Mononuclear cell (primary cell): Measurements from ENCODE around the gene TMEM170A. TPM values are rescaled to one million over a fixed set of nuclear protein-coding genes. Genes with fewer than 3 reads are reported as not detected.

ENCODE experiments used
- H3K27me3 ChIP-seq: 2 replicates; pipeline ENCODE4 v1.6.0; 2011; ENCODE audit warnings: low read length, control low read depth; ENCODE audit not compliant: insufficient read depth
- H3K4me1 ChIP-seq: 2 replicates; pipeline ENCODE4 v1.5.1; 2011; ENCODE audit warnings: mild to moderate bottlenecking, low read length, control low read depth; ENCODE audit not compliant: insufficient read depth
- H3K4me3 ChIP-seq: 2 replicates; pipeline ENCODE4 v1.5.1; 2011; ENCODE audit warnings: mild to moderate bottlenecking, low read length, moderate library complexity
- H3K9me3 ChIP-seq: 2 replicates; pipeline ENCODE4 v1.5.1; 2011; ENCODE audit warnings: low read depth, mild to moderate bottlenecking, control low read depth, low read length
- total RNA-seq: library from RNA; depleted of rRNA; stranded (reverse); fragments of >200 nt; gene quantifications from one replicate; pipeline ENCODE4 v1.2.3, GENCODE V29; 2012

TMEM170A gene
- total RNA-seq, 1 donor: 52.9 TPM

GRCh38 chr16:75486676-75487313, 22.3 kb upstream of the TMEM170A start:
- H3K4me1 ChIP-seq: no peaks in the 10 kb centered on the region
- H3K9me3 ChIP-seq: no peaks in the 10 kb centered on the region
- no peak overlapping the region for H3K4me3 ChIP-seq
- no peaks in the 10 kb centered on the region for H3K27me3 ChIP-seq

GRCh38 chr16:75486014-75486675, 21.7 kb upstream of the TMEM170A start:
- Histone ChIP-seq H3K9me3 (no peaks in the 10 kb centered on the region), H3K4me3 (no peak overlapping the region), H3K27me3 (no peaks in the 10 kb centered on the region), H3K4me1 (no peaks in the 10 kb centered on the region)

GRCh38 chr16:75485230-75486013, 20.9 kb upstream of the TMEM170A start:
- Histone ChIP-seq H3K9me3 (no peaks in the 10 kb centered on the region), H3K27me3 (no peaks in the 10 kb centered on the region), H3K4me3 (no peak overlapping the region), H3K4me1 (no peaks in the 10 kb centered on the region)

GRCh38 chr16:75483222-75483621, 18.7 kb upstream of the TMEM170A start:
- no peaks in the 10 kb centered on the region for H3K9me3 ChIP-seq
- no peak overlapping the region for H3K4me3 ChIP-seq
- H3K4me1 ChIP-seq: no peaks in the 10 kb centered on the region
- no peaks in the 10 kb centered on the region for H3K27me3 ChIP-seq

GRCh38 chr16:75482434-75483205, 18.1 kb upstream of the TMEM170A start:
- H3K27me3 ChIP-seq: no peaks in the 10 kb centered on the region
- no peaks in the 10 kb centered on the region for H3K4me1 ChIP-seq
- H3K9me3 ChIP-seq: no peaks in the 10 kb centered on the region
- no peak overlapping the region for H3K4me3 ChIP-seq

GRCh38 chr16:75481475-75481874, 17.0 kb upstream of the TMEM170A start:
- no peaks in the 10 kb centered on the region for H3K27me3 ChIP-seq
- H3K9me3 ChIP-seq: no peaks in the 10 kb centered on the region
- no peak overlapping the region for H3K4me3 ChIP-seq
- H3K4me1 ChIP-seq: no peaks in the 10 kb centered on the region

GRCh38 chr16:75479421-75479990, 15.0 kb upstream of the TMEM170A start:
- Histone ChIP-seq H3K4me1 (no peaks in the 10 kb centered on the region), H3K27me3 (no peaks in the 10 kb centered on the region), H3K4me3 (no peak overlapping the region), H3K9me3 (no peaks in the 10 kb centered on the region)

GRCh38 chr16:75478480-75479345, 14.2 kb upstream of the TMEM170A start:
- Histone ChIP-seq H3K4me3 (no peak overlapping the region), H3K27me3 (no peaks in the 10 kb centered on the region), H3K9me3 (no peaks in the 10 kb centered on the region), H3K4me1 (no peaks in the 10 kb centered on the region)

- no peaks in the 10 kb centered on the region for H3K27me3 ChIP-seq
- no peak overlapping the region for H3K4me3 ChIP-seq
- H3K4me1 ChIP-seq: no peaks in the 10 kb centered on the region
- H3K9me3 ChIP-seq: no peaks in the 10 kb centered on the region
Measured at GRCh38 chr16:75477680-75478473, 13.4 kb upstream of the TMEM170A start.

GRCh38 chr16:75476817-75477216, 12.3 kb upstream of the TMEM170A start:
- no peaks in the 10 kb centered on the region for H3K9me3 ChIP-seq
- no peaks in the 10 kb centered on the region for H3K4me1 ChIP-seq
- no peak overlapping the region for H3K4me3 ChIP-seq
- H3K27me3 ChIP-seq: no peaks in the 10 kb centered on the region

GRCh38 chr16:75475420-75475847, 10.9 kb upstream of the TMEM170A start:
- no peak overlapping the region for H3K4me3 ChIP-seq
- H3K27me3 ChIP-seq: no peaks in the 10 kb centered on the region
- H3K9me3 ChIP-seq: no peaks in the 10 kb centered on the region
- no peaks in the 10 kb centered on the region for H3K4me1 ChIP-seq

GRCh38 chr16:75472908-75473877, 8.7 kb upstream of the TMEM170A start:
- Histone ChIP-seq H3K27me3 (no peaks in the 10 kb centered on the region), H3K9me3 (no peaks in the 10 kb centered on the region), H3K4me1 (peaks cover 3% of the 10 kb centered on the region), H3K4me3 (no peak overlapping the region)
